Stimulated activated CD4-positive, alpha-beta T cell treated with anti-CD3 and anti-CD28 coated beads, Interleukin-12 subunit alpha, Interleukin-12 subunit beta, amount 100 ng/mL, for 48 hours (primary cell): ENCODE measurements around the gene UBE4B.
A peak's percentile ranks its signal among the peaks of the same experiment; 100 is the strongest.

Source experiments
- DNase-seq, 3 donors: peaks; one replicate each; pipeline ENCODE4 v3.0.0-alpha.2; 2020; ENCODE audit warnings: low read depth in 2 of 3, low spot score in 1 of 3

The UBE4B gene

GRCh38 chr1:10033359-10033845 lies 644 bp downstream of the UBE4B start:
- DNase-seq, result peak; percentile 3 to 7 (median 4)

GRCh38 chr1:10042746-10043145 lies 10.0 kb downstream of the UBE4B start:
- no peak for DNase-seq

- DNase-seq, result no peak
These were observed 13.0 kb downstream of the UBE4B start for GRCh38 chr1:10045480-10046355.

- no peak for DNase-seq
These were observed 13.8 kb downstream of the UBE4B start for GRCh38 chr1:10046356-10047085.

GRCh38 chr1:10048601-10049000 lies 15.8 kb downstream of the UBE4B start:
- no peak for DNase-seq

- no peak for DNase-seq
These were observed 17.9 kb downstream of the UBE4B start for GRCh38 chr1:10050611-10051010.

- no peak for DNase-seq
These were observed 18.9 kb downstream of the UBE4B start for GRCh38 chr1:10051656-10052055.

GRCh38 chr1:10052347-10052746 lies 19.6 kb downstream of the UBE4B start:
- no peak for DNase-seq

- DNase-seq, result no peak
These were observed 21.7 kb downstream of the UBE4B start for GRCh38 chr1:10054465-10054864.

- no peak for DNase-seq
These were observed 23.8 kb downstream of the UBE4B start for GRCh38 chr1:10056599-10056987.

- DNase-seq, result no peak
These were observed 24.6 kb downstream of the UBE4B start for GRCh38 chr1:10057343-10057742.

GRCh38 chr1:10057796-10058195 lies 25.0 kb downstream of the UBE4B start:
- no peak for DNase-seq

GRCh38 chr1:10059342-10059718 lies 26.6 kb downstream of the UBE4B start:
- DNase-seq, result no peak

- no peak for DNase-seq
These were observed 27.7 kb downstream of the UBE4B start for GRCh38 chr1:10060311-10061100.

GRCh38 chr1:10061276-10061675 lies 28.5 kb downstream of the UBE4B start:
- no peak for DNase-seq

- DNase-seq, result no peak
These were observed 31.1 kb downstream of the UBE4B start for GRCh38 chr1:10063878-10064277.

- no peak for DNase-seq
These were observed 31.9 kb downstream of the UBE4B start for GRCh38 chr1:10064416-10065343.

- DNase-seq, result no peak
These were observed 32.6 kb downstream of the UBE4B start for GRCh38 chr1:10065344-10065685.

GRCh38 chr1:10065760-10066159 lies 33.0 kb downstream of the UBE4B start:
- no peak for DNase-seq

- no peak for DNase-seq
These were observed 36.0 kb downstream of the UBE4B start for GRCh38 chr1:10068605-10069294.
